Gastroesophageal sphincter (tissue), 4 donors: ENCODE measurements around the gene ARID3A. TPM values are rescaled to one million over a fixed set of nuclear protein-coding genes. Genes with fewer than 3 reads are reported as not detected.
"Not testable (repeated sequence)": the region's sequence is repeated elsewhere in the genome, so short reads cannot be mapped to it uniquely, and the experiment has no call there.

ENCODE experiments used
- ATAC-seq: fragments of 150-250 bp; one replicate; pipeline ENCODE4 v1.9.1; 2016; ENCODE audit warnings: mild to moderate bottlenecking, moderate library complexity
- H3K27ac ChIP-seq, 4 donors: fragments of 200-600 bp; sonication (generic) in 3 of 4; 1 replicate in 3 of 4; 2 replicates in 1 of 4; pipeline ENCODE4 v1.5.1; 2016 to 2019
- H3K27me3 ChIP-seq: fragments of 200-600 bp; sonication (generic); one replicate; pipeline ENCODE4 v1.5.1; 2019
- H3K36me3 ChIP-seq, 2 donors: fragments of 200-600 bp; sonication (generic); one replicate each; pipeline ENCODE4 v1.5.1; 2019; ENCODE audit warnings: control low read depth in 1 of 2
- H3K4me1 ChIP-seq, 3 donors: fragments of 200-600 bp; sonication (generic); 1 replicate in 2 of 3; 2 replicates in 1 of 3; pipeline ENCODE4 v1.5.1; 2016 to 2019; ENCODE audit warnings: control low read depth in 2 of 3
- H3K4me3 ChIP-seq, 2 donors: fragments of 200-600 bp; sonication (generic); one replicate each; pipeline ENCODE4 v1.5.1; 2019; ENCODE audit warnings: mild to moderate bottlenecking in 1 of 2, moderate library complexity in 1 of 2
- H3K9me3 ChIP-seq, 3 donors: fragments of 200-600 bp; sonication (generic); one replicate each; pipeline ENCODE4 v1.5.1; 2017 to 2019; ENCODE audit warnings: control low read depth in 2 of 3
- EP300 ChIP-seq: sonication (generic); formaldehyde crosslinking; IDR thresholded peaks from one replicate; pipeline ENCODE4 v1.6.1; 2017; ENCODE audit warnings: antibody characterized with exemption, mild to moderate bottlenecking
- POLR2A ChIP-seq, 2 donors: fragments of 450-650 bp; IDR thresholded peaks; one replicate each; pipeline ENCODE4 v1.6.1; 2017; ENCODE audit warnings: antibody characterized with exemption in 2 of 2, mild to moderate bottlenecking in 2 of 2, moderate library complexity in 1 of 2
- POLR2AphosphoS5 ChIP-seq: sonication (generic); formaldehyde crosslinking; IDR thresholded peaks from one replicate; pipeline ENCODE4 v1.6.1; 2017; ENCODE audit warnings: antibody characterized with exemption
- WGBS, 2 donors: methylation state at CpG; one replicate each; pipeline ENCODE4 v1.1.5; 2018; ENCODE audit warnings: low coverage in 1 of 2; 5-methylcytosine and 5-hydroxymethylcytosine counted together
- small RNA-seq, 4 donors: library from RNA; depleted of rRNA; stranded (forward); fragments of <200 nt; gene quantifications; one replicate each; pipeline ENCODE3, GENCODE V24; 2016
- total RNA-seq, 4 donors: library from RNA; depleted of rRNA; stranded (reverse); fragments of >200 nt; gene quantifications; one replicate each; pipeline ENCODE4 v1.1.0, GENCODE V29; 2016
- TF ChIP-seq, protein P1 (sequence below), 4 experiments: fragments of 200-600 bp in 2 of 4; fragments of 450-650 bp in 2 of 4; sonication (generic) in 1 of 4; IDR thresholded peaks; one replicate each; pipeline ENCODE4 v1.5.1; 2017 to 2019; ENCODE audit warnings: antibody characterized with exemption in 4 of 4, mild to moderate bottlenecking in 2 of 4, moderate library complexity in 2 of 4

The ARID3A gene
- total RNA-seq, 4 donors from 2014 or later, result 3.6 to 6.2 (median 4.9) TPM

DNA sequence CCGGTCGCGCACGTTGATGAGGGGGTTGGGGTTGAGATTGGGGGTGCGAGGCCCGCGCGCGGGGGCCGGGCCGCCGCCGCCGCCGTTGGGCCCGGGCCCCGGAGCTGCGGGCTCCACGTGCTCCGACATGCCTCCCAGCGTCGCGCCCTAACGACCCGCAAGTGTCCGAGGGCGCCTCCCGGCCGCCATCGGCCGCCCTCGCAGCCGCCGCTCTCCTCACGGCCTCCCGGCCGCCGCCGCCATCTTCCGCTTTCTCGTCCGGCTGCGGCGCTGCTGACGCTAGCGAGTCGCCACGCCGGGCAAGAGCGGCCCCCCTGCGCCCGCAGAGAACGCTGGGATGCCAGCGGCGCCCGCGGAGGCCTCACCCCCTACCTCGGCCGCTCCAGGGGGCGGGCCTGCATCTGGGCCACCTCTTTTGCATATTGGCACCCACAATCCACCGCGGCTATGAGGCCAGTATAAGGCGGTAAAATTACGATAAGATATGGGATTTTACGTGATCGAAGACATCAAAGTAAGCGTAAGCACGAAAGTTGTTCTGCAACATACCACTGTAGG lies 95.1 kb downstream of the ARID3A start, which contains the start of gene TMEM259:
TSS of gene TMEM259 (minus strand) at position 256 of the 558 bp plus-strand sequence. CDS start at position 129, 127 bp downstream.
- Histone ChIP-seq H3K27me3 (no peaks in the 10 kb centered on the region), H3K9me3 (no peaks in the 10 kb centered on the region), H3K36me3 (peaks cover 0 to 5% of the 10 kb centered on the region in 2 donors), H3K4me3 (peak within 1 kb of the TSS; percentile 73 to 85), H3K4me1 (peaks cover 0 to 72% (median 49%) of the 10 kb centered on the region in 3 donors), H3K27ac (peak within 1 kb of the TSS; percentile 98 to 99 (median 99))
- peak; percentile 92 for ATAC-seq
- peak; percentile 77 to 87 for TF ChIP-seq POLR2A (IDR thresholded peaks at IDR 0.05)
- TF ChIP-seq EP300, result no peak
- TF ChIP-seq, protein P1, sequence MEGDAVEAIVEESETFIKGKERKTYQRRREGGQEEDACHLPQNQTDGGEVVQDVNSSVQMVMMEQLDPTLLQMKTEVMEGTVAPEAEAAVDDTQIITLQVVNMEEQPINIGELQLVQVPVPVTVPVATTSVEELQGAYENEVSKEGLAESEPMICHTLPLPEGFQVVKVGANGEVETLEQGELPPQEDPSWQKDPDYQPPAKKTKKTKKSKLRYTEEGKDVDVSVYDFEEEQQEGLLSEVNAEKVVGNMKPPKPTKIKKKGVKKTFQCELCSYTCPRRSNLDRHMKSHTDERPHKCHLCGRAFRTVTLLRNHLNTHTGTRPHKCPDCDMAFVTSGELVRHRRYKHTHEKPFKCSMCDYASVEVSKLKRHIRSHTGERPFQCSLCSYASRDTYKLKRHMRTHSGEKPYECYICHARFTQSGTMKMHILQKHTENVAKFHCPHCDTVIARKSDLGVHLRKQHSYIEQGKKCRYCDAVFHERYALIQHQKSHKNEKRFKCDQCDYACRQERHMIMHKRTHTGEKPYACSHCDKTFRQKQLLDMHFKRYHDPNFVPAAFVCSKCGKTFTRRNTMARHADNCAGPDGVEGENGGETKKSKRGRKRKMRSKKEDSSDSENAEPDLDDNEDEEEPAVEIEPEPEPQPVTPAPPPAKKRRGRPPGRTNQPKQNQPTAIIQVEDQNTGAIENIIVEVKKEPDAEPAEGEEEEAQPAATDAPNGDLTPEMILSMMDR (IDR thresholded peaks at IDR 0.05), result peak in 2 of 4 experiments; percentile 9 to 29
- peak; percentile 63 for TF ChIP-seq POLR2AphosphoS5
- WGBS, 2 donors, result 0 to 2% methylated on average over 4 to 6 of the region's 68 CpGs

DNA sequence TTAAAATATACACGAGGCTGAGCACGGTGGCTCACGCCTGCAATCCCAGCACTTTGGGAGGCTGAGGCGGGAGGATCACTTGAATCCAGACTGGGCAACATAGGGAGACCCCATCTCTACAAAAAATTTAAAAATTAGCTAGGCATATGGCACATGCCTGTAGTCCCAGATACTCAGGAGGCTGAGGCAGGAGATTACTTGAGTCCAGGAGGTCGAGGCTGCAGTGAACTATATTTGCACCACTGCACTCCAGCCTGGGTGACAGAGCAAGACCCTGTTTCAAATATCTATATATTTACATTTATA lies 98.0 kb downstream of the ARID3A start:
- ATAC-seq, H3K27me3 ChIP-seq, H3K9me3 ChIP-seq, H3K36me3 ChIP-seq, H3K4me3 ChIP-seq: not testable (repeated sequence)
- WGBS, 2 donors, result 73 to 79% methylated on average over 5 of the region's 5 CpGs
- Histone ChIP-seq H3K27ac (peak overlapping the region in 2 of 4 donors; percentile 99), H3K4me1 (peaks cover 0 to 72% (median 25%) of the 10 kb centered on the region in 3 donors)

DNA sequence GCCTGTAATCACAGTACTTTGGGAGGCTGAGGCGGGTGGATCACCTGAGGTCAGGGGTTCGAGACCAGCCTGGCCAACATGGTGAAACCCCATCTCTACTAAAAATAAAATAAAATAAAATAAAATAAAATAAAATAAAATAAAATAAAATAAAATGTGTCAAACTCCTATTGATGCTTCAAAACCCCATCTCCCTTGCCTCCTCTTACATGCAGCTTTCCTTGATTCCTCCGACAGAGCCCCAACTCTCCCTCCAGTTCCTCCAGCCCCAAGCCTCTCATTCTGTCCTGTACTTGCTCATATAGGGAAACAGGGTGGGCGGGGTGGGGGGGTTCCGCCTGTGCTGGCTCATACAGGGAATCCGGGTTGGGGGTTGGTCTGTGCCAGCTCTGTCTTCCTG lies 99.2 kb downstream of the ARID3A start:
- H3K4me1 ChIP-seq, result peaks cover 0 to 72% (median 20%) of the 10 kb centered on the region in 3 donors
- not testable (repeated sequence) for H3K36me3 ChIP-seq, H3K4me3 ChIP-seq, ATAC-seq, H3K27me3 ChIP-seq, H3K9me3 ChIP-seq
- WGBS, 2 donors, result 79 to 100% methylated on average over 1 to 6 of the region's 6 CpGs
- peak overlapping the region; percentile 96 to 99 (median 98) for H3K27ac ChIP-seq

Small RNA genes within 50 kb of the gene (small RNA-seq; reads per million reads assigned to genes)
- 0 to 1.4 (median 0.37) reads per million in 4 donors for gene RNU6-2
- gene RNU6-9, result 0 to 0.27 (median 0) reads per million in 4 donors

Other genes starting within 250 kb of the ARID3A start
- gene FSTL3, start 249.6 kb upstream of the ARID3A start, total RNA-seq, result 100 to 1,000 TPM; 105 to 200 (median 133) TPM
- not detected for gene PRSS57, start 230.6 kb upstream of the ARID3A start, total RNA-seq
- 100 to 1,000 TPM in 1 of 4 donors, 10 to 100 TPM in 3; 21.5 to 111 (median 53.0) TPM for gene PALM, start 217.1 kb upstream of the ARID3A start, total RNA-seq
- under 1 TPM in 1 of 4 donors, not detected in 3; 0.52 TPM for gene MISP, start 174.9 kb upstream of the ARID3A start, total RNA-seq
- 10 to 100 TPM; 68.6 to 95.6 (median 79.3) TPM for gene PTBP1, start 128.6 kb upstream of the ARID3A start, total RNA-seq
- not detected for gene PLPPR3, start 104.1 kb upstream of the ARID3A start, total RNA-seq
- gene AZU1, start 98.2 kb upstream of the ARID3A start, total RNA-seq, result under 1 TPM in 1 of 4 donors, not detected in 3; 0.40 TPM
- gene PRTN3, start 85.0 kb upstream of the ARID3A start, total RNA-seq, result not detected
- 1 to 10 TPM in 3 of 4 donors, under 1 TPM in 1; 0.49 to 2.3 (median 1.7) TPM for gene ELANE, start 73.7 kb upstream of the ARID3A start, total RNA-seq
- gene CFD, start 66.4 kb upstream of the ARID3A start, total RNA-seq, result 1,000 to 10,000 TPM in 1 of 4 donors, 100 to 1,000 TPM in 3; 229 to 1,118 (median 654) TPM
- gene MED16, start 32.8 kb upstream of the ARID3A start, total RNA-seq, result 10 to 100 TPM; 20.2 to 40.3 (median 28.1) TPM
- not detected for gene RNU6-9, start 32.6 kb upstream of the ARID3A start, total RNA-seq
- 10 to 100 TPM; 23.7 to 44.9 (median 32.9) TPM for gene R3HDM4, start 12.8 kb upstream of the ARID3A start, total RNA-seq
- not detected for gene KISS1R, start 8.7 kb upstream of the ARID3A start, total RNA-seq
- gene WDR18, start 58.3 kb downstream of the ARID3A start, total RNA-seq, result 10 to 100 TPM in 3 of 4 donors, 1 to 10 TPM in 1; 7.2 to 43.9 (median 20.1) TPM
- not detected for gene GRIN3B, start 74.4 kb downstream of the ARID3A start, total RNA-seq
- 100 to 1,000 TPM; 146 to 179 (median 154) TPM for gene TMEM259, start 95.1 kb downstream of the ARID3A start, total RNA-seq
- gene RNU6-2, start 95.5 kb downstream of the ARID3A start, total RNA-seq, result not detected
- 100 to 1,000 TPM in 1 of 4 donors, 10 to 100 TPM in 3; 52.9 to 103 (median 75.2) TPM for gene CNN2, start 100.6 kb downstream of the ARID3A start, total RNA-seq
- 10 to 100 TPM in 1 of 4 donors, 1 to 10 TPM in 3; 3.9 to 14.3 (median 6.4) TPM for gene ABCA7, start 114.1 kb downstream of the ARID3A start, total RNA-seq
- gene ARHGAP45, start 141.1 kb downstream of the ARID3A start, total RNA-seq, result 10 to 100 TPM in 3 of 4 donors, 1 to 10 TPM in 1; 9.5 to 29.8 (median 14.6) TPM
- gene POLR2E, start 169.3 kb downstream of the ARID3A start, total RNA-seq, result 100 to 1,000 TPM; 117 to 228 (median 150) TPM
- gene GPX4, start 178.0 kb downstream of the ARID3A start, total RNA-seq, result 100 to 1,000 TPM; 311 to 452 (median 349) TPM
- gene SBNO2, start 248.2 kb downstream of the ARID3A start, total RNA-seq, result 10 to 100 TPM; 14.9 to 67.2 (median 20.9) TPM